CD4-positive, alpha-beta T cell treated with Interleukin-12 subunit alpha and Interleukin-12 subunit beta, for 1 hour (primary cell): ENCODE data around the gene STAT5B.
"Not testable (repeated sequence)": the region's sequence is repeated elsewhere in the genome, so short reads cannot be mapped to it uniquely, and the experiment has no call there.

ENCODE experiments used
- DNase-seq: peaks from one replicate; pipeline ENCODE4 v3.0.0-alpha.2; 2020

Gene STAT5B

DNA sequence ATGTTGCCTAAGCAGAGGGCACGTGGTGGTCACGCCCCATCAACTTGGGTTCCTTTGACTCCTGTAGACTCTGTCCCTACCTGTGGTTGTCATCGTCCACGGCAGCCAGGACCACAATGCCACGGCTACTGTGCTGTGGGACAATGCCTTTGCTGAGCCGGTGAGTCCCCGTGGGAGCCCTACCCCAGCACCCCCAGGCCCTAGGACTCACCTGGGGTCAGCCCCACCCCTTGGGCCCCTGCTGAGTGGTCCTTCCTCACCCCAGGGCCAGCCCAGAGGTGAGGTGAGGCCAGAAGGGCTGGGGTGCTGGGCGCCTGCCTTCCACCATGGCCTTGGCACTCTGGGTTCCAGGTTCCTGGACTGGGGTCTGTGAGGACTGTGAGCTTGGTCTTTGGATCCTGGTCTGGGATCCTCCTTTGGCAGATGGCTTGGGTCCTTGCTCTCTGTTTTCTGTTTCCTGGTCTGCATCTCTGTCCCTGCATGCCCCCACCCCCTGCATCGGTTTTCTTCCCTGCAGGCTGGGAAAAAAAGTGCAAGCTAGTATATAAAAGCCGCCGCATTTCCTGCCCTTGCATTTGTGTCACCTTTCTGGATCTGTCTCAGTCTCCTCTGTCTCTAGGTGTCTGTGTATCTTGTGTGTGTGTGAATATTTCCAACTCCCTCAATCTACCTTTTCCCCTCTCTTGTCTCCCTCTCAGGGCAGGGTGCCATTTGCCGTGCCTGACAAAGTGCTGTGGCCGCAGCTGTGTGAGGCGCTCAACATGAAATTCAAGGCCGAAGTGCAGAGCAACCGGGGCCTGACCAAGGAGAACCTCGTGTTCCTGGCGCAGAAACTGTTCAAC lies 29.6 kb upstream of the STAT5B start:
- peak; percentile 28 for DNase-seq

DNA sequence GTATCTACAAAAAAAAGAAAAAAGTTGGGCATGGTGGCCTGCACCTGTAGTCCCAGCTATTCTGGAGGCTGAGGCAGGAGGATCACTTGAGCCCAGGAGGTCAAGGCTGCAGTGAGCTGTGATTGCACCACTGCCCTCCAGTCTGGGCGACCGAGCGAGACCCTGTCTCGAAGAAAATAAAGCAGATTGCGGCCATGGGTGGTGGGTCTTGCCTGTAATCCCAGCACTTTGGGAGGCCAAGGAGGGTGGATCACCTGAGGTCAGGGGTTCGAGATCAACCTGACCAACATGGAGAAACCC lies 28.8 kb upstream of the STAT5B start:
- not testable (repeated sequence) for DNase-seq

DNA sequence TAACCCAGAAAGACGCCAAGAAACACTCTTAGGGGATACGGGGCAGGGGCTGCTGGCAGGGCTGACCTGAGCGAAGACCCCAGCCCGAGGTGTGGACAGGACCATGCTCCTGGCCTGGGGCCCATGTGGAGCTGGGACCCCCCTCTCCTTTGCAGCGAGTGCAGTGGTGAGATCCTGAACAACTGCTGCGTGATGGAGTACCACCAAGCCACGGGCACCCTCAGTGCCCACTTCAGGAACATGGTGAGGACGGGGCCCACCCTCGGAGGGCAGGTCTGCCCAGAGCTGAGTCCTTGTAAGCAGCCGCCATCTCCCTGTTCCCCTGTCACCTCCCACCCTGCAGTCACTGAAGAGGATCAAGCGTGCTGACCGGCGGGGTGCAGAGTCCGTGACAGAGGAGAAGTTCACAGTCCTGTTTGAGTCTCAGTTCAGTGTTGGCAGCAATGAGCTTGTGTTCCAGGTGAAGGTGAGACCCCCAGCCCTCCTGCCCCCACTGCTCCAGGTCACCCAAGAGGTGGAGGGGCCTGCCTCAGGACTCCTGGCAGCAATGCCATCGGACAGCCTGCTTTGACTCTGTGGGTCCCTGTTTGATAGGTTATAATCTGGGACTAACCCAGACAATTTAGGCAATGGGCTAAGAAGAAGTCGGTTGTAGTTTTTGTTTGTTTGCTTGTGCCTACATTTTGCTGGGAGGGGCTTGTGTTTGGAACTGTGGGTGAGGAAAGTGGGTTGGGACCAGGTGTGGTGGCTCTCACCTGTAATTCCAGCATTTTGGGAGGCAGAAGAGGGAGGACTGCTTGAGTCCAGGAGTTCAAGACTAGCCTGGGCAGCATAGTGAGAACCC lies 28.2 kb upstream of the STAT5B start:
- no peak for DNase-seq

DNA sequence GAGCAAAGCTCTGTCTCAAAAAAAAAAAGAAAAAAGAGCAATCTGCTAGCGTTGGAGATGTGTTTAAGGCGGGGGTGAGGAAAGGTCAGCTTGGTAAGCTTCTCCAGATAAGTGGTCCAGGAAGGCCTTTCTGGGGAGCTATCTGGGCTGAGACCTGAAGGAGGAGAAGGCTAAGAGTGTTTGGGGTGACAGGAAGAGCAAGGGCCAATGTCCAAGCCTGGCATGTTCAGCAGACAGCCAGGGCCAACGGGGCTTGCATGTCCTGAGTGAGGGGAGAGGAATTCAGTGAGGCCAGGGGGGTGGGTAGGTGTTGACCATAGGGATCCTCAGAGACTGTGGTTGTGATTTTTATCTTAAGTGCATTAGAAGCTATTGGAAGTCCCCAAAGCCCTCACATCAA lies 27.5 kb upstream of the STAT5B start:
- no peak for DNase-seq

DNA sequence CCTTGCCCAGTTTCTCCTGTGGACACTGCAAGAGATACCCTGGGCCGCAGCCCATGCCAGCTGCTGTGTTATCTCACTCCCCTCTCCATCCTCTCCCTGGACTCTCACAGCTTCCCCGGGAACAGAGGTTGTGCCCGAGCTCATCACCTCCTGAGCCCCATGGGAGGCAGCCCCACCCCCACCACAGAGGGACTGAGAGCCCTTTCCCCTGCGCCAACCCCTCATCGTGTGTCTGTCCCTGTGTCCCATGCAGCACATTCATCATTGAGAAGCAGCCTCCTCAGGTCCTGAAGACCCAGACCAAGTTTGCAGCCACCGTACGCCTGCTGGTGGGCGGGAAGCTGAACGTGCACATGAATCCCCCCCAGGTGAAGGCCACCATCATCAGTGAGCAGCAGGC lies 24.8 kb upstream of the STAT5B start:
- no peak for DNase-seq

GRCh38 chr17:42299913-42300312 lies 23.7 kb upstream of the STAT5B start:
- not testable (repeated sequence) for DNase-seq

- not testable (repeated sequence) for DNase-seq
Measured at GRCh38 chr17:42299361-42299760, 23.2 kb upstream of the STAT5B start.

DNA sequence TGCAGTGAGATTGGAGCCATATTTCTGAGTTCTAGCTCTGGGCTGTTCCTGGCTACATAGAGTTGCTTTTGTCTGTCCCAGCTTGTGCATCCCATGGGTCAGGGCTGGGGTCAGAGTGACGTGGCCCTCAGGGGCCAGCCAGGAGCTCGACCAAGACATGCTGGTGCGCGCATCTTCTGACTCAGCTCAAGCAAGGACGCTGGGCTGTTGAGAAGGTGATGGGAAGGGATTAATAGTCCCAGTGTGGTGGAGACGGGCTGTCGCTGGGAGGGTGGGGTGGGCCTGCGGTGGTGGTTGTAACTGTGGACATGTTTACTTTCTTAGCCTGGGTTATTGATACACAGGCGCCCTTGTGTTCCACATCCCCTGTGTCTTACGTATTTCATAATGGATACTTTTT lies 21.6 kb upstream of the STAT5B start:
- not testable (repeated sequence) for DNase-seq

DNA sequence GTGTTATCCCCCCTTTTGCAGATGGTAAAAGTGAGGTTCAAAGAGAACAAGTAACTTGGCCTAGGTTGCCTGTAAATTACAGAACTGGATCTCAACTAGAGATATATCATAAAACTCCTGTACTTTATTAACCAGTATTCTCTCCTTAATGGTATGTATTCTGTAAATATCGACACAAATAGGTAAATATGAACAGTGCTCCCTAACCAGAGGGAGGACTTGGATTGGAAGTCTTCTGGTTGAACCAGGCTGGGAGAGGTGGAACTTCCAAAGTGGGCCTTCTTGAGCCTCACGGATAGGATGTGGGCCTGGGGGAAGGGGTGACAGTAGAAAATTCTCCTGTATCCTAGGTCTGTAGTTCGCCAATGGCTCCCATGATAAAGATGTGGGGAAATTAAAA lies 19.8 kb upstream of the STAT5B start:
- no peak for DNase-seq

DNA sequence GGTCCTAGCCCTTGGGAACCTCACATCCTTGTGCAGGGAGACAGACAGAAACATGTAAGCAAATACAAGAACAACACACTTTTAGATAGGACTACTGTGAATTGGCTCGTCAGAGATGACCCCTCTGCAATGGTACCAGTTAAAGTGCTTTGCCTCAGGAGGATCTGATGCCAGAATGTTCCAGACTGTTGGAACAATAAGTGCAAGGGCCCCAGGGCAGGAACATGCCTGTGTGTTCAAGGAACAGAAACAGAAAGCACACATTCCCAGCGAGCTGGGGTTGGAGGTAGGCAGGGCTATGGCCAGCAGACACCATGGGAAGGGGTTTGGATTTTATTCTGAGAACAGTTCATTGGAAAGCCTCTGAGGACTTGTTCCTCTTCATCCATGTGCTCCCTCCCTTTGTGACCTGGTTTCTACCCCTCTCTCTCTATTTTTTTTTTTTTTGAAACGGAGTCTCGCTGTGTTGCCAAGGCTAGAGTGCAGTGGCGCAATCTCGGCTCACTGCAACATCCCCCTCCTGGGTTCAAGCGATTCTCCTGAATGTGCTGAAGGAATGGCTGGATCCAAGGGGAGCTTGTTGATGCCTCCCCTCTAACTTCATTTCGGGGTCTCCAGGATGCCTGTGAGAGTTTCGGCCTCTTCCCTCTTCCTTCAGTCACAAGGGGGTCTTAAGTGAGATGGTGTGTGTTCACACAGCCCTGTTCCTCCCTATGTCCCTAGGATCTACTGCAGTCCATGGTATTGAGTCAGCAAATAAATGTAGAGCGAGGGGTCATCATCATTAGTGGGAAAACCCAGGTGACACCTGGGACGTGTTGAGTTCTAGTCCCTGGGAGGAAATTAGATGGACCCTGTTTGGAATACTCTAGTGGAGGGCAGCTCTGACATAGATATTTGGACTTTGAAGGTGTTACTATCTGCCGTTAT lies 18.5 kb upstream of the STAT5B start:
- DNase-seq, result no peak

- no peak for DNase-seq
Measured at GRCh38 chr17:42291129-42291528, 14.9 kb upstream of the STAT5B start.

GRCh38 chr17:42290577-42290976 lies 14.4 kb upstream of the STAT5B start:
- no peak for DNase-seq

- no peak for DNase-seq
Measured at GRCh38 chr17:42289611-42290181, 13.5 kb upstream of the STAT5B start.

DNA sequence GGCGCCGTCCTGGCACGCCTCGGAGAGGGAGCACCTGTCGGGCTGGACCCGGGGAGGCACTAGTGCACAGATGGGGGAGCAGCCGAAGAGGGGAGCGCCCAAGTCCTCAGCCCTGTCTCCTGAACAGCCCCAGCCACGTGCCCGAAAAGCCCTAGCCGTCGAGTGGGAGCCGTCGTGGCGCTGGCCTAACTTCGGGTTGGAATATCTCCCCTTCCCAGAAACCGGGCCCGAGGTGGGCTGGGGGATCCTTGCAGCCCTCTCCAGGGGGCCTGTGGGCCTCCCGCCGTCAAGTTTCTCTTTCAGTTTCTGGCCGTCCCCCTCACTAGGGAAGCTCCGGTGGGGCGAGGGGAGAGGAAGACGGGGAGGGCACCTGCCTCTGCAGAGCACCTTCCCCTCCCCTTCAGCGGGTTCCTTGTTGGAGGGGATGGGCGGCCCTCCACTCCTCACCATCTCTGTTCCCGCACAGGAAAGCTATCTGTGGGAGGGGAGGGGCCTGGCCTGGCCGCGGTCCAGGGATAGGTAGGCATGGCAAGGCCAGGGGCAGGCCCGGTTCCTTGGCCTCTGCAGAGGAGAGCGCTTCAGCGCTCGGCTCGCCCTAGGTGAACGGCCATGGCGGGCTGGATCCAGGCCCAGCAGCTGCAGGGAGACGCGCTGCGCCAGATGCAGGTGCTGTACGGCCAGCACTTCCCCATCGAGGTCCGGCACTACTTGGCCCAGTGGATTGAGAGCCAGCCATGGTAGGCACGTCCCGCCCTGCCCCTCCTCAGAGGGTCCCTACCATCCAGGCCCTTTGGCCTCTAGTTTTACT lies 12.8 kb upstream of the STAT5B start:
- peak; percentile 70 for DNase-seq

- DNase-seq, result peak; percentile 85
Measured at GRCh38 chr17:42287977-42288802, 12.0 kb upstream of the STAT5B start, which contains the start of gene STAT5A. TSS of gene STAT5A (plus strand) at chr17:42288498. CDS start at chr17:42289412, 914 bp downstream.

GRCh38 chr17:42287305-42287976 lies 11.2 kb upstream of the STAT5B start:
- DNase-seq, result no peak

DNA sequence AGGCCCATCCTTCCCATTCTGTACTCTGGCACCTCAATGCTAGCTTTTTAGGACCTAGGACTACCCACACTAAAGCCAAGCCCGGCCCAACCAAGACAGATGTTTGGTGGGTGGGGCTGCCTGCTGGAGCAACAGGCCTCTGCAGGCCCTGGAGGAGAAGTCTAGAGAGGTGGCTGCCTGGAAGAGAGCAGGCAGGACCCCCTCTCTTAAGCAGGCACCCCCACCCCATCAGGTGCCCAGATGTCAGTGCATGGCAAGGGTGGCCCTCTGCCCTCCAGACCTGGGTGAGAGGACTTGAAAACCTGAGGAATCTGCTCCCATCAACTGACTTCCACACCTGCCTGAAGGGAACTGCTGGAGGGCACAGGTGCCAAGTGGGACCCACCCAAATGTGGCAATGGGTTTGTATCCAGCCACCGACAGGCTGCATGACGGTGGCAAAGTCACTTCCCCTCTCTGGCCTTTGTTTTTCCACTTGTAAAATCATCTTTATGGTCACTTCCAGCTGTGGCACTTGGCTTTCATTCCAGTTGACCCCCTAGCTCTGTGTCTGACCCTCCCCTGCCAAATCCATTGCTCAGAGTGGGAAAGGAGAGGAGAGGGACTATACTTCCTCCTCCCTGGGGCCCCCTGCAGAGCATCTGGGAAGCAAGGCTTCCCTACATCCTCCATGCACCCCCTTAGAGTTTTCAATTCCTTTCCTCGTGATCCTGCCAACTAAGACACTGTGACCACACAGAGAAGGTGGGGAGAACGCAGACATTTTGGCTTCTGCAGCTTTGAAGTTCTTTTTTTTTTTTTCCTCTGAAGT lies 10.4 kb upstream of the STAT5B start:
- DNase-seq, result no peak

DNA sequence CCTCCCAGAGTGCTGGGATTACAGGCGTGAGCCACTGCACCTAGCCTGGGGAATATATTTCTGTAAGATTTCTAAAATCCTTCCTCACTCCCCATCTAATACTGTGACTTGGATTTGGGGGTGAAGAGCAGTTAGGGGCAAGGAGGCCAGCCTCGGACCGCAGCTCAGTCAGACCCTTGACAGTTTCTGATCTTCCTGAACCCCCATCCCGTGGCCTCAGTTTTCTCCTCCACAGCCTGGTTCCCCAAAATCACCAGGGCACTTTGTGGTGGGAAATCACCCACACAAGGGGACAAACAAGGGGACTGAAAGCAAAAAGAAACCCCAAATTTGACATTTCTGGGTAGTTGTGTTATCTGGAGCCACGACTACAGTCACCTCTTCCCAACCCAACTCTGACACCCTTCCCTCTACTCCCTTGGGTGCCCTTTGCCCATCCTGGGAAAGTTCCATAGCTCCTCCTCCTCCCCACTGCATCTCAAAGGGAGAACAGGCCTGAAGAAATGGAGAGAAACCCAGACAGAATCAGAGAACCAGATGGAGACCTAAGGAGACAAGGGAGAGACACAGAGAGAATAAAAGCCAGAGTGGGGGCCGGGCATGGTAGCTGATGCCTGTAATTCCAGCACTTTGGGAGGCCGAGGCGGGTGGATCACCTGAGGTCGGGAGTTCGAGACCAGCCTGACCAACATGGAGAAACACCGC lies 9.3 kb upstream of the STAT5B start:
- no peak for DNase-seq

GRCh38 chr17:42284566-42284965 lies 8.4 kb upstream of the STAT5B start:
- no peak for DNase-seq
